Bone marrow (tissue), 2 donors: Measurements from ENCODE around the gene OR4D10.
"Not testable (repeated sequence)": the region's sequence is repeated elsewhere in the genome, so short reads cannot be mapped to it uniquely, and the experiment has no call there.

Experiments
- DNase-seq, 2 donors: peaks; one replicate each; lab custom pipeline; 2025; lab: John Stamatoyannopoulos, UW

OR4D10 gene

DNA sequence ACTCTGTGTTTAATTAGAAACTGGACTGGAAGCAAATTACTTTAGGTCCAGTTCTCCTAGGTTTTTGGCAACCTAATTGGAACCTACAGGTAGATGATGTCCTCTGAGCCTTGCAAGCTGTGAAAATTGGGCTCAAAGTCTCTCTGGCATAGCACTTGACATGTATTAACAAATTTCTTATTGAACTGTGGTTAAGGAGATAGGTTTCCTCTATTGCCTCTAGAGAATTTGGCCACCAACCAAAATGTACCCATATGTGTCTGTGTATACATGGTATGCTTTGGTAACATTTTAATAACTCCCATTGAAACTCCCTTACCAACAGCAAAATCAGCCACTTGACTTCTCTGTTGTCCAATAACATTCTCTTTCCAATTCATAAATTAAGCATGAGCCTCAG is at the start of gene OR4D10:
Gene OR4D10, plus strand, starts transcription at position 301 of the 400 bp plus-strand sequence. CDS start 4,115 bp downstream, outside the sequence.
- DNase-seq, result no peak

DNA sequence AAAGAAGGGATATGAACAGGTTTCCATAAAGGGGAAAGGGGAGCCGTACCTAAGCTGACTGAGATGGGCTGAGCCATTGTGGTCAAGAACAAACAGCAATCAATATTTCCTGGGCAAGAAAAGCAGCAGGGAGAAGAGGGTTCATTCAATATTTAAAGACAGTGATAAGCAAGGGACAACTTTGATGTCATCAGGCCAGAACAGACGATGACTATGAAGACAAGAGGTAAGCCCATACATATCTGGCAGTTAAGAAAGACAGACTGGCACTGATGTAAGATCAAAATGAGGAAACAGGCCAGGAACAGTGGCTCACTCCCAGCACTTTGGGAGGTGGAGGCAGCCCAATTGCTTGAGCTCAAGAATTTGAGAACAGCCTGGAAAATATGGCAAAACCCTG is 49.3 kb upstream of the OR4D10 start:
- DNase-seq, result no peak

DNA sequence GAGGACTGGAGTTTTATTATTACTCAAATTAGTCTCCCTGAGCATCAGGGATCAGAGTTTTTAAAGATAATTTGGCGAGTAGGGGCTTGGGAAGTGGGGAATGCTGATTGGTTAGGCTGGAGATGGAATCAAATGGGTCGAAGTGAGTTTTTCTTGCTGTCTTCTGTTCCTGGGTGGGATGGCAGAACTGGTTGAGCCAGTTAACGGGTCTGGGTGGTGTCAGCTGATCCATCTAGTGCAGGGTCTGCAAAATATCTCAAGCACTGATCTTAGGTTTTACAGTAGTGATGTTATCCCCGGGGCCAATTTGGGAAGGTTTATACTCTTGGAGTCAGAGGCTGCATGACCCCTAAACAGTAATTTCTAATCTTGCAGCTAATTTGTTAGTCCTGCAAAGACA is 48.0 kb upstream of the OR4D10 start:
- DNase-seq, result no peak

DNA sequence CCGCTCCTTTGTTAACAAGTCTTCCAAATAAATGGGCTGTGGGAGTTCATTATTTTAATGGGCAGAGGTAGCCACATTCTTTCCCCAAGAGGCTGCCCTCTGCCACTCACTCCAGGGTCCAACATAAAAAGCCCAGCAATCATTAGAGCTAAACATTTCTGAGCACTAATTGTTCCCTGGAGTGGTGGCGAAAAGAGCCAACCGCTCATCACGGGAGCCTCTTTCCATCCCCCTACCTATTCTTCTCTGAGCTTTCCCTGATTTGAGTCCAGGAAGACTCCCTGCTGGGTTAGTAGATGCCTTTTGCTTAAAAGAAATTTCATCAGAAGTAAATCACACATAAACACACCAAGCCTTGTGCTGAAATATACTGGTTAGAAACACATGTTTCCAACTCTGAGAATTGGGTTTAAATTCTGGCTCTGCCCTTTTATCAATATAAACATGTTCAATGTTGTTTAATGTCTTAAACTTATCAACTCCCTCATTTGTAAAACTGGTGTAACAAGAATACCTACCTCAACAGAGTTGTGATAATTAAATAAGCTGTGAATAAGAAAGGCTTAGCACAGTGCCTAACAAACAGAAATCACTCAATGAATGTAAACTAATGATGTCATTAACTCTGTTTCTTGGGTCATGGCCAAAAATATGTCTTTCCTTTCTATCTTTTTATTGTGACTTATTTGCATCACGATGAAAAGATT is 46.6 kb upstream of the OR4D10 start, which contains the start of gene OR5A2:
Gene OR5A2, minus strand, starts transcription at position 53 of the 707 bp plus-strand sequence. CDS start 3,460 bp downstream, outside the sequence.
- no peak for DNase-seq

DNA sequence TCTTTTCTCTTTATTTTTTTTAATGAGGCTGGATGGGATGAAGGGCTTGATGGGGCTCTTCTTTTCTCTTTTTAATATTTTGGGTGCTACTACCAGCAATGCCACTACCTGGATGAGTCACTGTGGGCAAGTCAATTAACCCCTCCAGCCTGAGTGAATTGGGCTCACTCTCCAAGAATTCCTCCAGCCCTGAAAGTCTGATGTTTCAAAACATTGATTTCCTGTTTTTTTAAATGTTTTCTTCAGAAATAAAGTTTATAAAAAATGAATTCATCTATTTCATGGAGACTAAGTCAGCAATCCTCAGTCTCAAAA is 46.1 kb upstream of the OR4D10 start:
- DNase-seq, result no peak

DNA sequence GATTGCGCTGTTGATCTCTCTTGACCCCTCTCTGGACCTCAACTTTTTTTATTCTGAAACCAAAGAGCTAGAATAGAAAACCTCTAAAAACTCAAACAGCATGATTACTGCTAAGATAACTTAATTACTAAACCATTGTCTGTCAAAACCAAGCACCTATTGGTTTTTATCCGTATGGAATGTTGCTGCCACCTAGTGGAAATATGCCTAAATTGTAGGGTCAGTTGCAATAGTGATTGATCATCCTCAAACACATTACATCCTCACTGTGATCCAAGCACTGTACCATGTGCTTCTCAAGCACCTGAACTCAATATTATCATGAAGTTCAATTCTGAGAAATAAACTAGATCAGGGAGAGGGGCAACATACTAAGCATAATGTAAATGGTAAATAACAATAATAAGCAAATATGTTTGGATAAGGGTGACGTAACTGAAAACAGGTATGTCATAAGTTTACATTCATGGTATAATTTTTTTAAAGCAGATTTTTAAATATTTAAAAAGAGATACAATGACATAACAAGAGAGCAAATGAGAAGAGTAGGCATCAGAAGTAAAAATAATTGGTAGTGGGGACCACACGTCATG is 43.1 kb upstream of the OR4D10 start:
- DNase-seq, result peak in 1 of 2 donors; percentile 43

DNA sequence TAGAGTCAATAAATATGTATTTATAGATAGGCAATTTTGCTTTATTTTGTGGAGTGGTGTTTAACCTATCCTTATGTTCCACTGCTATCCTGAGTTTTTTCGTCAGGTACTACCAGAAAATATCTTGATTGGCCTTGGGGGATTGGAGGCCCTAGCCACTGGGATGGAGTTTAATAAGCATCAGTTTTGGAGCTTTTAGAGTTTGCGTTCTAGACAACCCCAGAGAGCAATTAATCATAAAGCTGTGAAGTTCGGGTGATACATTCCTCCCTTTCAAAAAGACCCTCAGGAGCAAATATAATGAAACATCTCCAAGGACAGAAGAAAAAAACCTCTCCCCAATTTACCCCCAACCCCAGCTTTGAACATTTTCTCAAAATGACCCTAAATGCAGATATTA is 36.9 kb upstream of the OR4D10 start, which contains the start of gene OR5A1:
Gene OR5A1, plus strand, starts transcription at position 301 of the 400 bp plus-strand sequence. CDS start 6,700 bp downstream, outside the sequence.
- DNase-seq, result no peak

DNA sequence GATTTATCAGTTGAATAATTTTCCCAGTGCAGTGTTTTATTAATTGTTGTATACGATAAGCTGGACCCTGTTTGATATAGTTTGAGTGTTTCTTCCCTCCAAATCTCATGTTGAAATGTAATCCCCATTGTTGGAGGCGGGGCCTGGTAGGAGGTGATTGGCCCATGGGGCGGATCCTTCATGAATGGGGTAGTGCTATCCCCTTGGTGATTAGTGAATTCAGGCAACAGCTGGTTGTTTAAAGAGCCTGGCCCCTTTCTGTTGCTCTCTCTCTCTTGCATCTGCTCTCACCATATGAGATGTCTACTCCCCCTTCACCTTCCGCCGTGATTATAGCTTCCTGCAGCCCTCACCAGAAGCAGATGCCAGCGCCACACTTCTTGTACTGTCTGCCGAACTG is 35.3 kb upstream of the OR4D10 start:
- DNase-seq, result no peak

DNA sequence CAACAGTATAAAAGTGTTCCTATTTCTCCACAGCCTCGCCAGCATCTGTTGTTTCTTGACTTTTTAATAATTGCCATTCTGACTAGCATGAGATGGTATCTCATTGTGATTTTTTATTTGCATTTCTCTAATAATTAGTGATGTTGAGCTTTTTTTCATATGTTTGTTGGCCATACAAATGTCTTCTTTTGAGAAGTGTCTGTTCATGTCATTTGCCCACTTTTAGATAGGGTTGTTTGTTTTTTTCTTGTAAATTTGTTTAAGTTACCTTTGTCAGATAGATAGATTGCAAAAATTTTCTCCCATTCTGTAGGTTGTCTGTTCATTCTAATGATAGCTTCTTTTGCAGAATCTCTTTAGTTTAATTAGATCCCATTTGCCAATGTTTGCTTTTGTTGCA is 27.5 kb upstream of the OR4D10 start:
- not testable (repeated sequence) for DNase-seq

DNA sequence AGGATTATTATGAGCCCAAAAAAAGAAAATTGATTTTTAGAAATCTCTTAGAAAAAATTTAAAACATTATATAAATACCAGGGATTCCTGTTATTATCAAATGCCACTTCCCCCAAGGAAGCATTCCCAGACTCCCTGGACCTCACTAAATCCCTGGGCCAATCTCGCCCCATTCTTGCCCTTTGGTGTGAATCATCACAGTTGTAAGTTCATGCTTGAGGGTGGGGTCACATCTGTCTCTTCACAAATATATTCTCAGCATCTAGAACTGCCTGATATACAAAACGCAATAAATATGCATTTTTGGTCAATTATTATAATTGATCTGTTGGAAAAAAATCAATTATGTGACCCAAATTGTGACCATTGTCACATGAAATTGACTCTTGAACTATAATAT is 24.6 kb upstream of the OR4D10 start:
- no peak for DNase-seq

DNA sequence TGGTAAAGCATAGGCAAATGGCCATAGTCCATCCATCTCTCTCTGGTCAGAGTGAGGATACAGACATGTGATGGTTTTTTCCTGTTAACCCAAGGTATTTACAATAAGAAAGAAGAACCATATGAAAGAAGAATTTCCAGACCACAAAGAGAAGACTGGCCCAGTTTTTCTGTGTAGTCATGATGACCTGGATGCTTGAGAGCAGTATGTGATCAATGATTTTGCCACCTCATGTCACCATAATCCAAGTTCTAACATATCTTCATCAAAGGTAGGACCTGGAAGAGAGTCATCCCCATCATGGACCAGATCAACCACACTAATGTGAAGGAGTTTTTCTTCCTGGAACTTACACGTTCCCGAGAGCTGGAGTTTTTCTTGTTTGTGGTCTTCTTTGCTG is 16.5 kb upstream of the OR4D10 start, which contains the start of gene OR4D6:
Gene OR4D6, plus strand, starts transcription at position 301 of the 400 bp plus-strand sequence. Its CDS starts 0 bp downstream, at position 301.
- no peak for DNase-seq

DNA sequence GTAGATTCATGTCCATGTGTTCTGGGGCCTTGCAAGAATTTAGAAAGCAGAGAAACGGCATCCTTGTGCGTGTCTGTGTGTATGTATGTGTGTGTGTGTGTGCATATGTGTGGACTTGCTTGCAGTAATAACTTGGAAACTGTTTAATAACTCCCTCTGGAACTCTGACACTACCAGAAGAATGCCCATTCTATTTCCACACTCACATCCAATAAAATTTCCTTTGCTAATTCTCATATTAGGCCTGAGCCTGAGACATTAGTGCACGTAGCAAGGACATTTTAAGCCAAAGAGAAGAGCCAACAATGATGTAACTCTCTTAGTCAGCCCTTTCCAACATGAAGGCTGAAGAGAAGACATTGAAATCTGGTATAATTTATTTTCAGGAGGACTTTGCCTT is 13.2 kb upstream of the OR4D10 start:
- no peak for DNase-seq

DNA sequence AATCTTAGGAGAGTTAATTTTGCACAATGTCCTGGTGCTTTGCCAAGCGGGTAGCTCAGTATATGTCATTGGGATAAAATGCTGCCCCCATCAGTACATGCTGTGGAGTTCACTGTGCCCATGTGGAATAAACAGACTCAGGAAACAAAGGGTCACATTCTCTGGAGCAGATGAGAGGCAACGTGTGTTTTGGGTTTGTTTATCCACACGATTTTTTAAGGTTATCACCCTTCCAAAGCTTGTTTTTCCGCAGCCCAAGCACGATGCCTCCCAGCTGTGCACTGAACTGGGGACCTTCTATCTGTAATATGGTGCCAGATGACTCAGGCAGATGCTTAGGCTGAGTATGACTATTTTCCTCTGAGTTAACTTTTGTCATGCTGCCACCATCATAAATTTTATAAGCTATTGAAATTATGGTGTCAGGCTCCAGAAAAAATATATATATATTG is 9.9 kb upstream of the OR4D10 start:
- no peak for DNase-seq

DNA sequence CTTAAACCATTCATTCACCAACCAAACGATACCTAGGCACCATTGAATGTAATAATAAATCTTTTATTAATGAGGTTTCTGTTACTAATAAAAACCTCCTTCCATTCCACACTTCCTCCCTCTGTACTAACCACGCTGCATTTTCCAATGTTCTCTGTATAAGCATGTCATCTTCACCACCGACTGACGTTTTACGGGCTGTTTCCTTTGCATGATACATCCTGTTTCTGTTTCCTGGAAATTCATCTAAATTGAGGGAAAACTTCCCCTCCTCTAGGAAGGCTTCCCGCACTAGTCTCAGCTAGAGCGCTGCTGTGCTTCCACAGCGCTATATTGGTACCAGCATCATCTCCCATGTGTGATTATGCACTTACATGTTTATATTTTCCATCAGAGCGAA is 2.1 kb downstream of the OR4D10 start:
- DNase-seq, result no peak

DNA sequence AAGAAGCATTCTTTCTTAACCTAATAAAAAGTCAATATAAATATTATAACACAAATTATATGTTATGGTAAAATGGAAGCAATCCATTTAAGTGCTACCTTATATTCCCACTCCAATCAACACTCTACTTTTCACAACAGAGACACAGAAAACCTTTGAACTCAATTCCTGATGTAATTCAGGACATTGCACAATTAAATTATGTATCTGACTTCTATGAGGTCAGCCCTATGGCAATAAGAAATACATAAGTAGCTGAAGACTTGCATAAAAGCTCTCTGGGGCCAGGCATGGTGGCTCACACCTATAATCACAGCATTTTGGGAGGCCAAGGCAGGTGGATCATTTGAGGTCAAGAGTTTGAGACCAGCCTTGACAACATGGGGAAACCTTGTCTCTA is 6.8 kb downstream of the OR4D10 start:
- DNase-seq, result no peak

DNA sequence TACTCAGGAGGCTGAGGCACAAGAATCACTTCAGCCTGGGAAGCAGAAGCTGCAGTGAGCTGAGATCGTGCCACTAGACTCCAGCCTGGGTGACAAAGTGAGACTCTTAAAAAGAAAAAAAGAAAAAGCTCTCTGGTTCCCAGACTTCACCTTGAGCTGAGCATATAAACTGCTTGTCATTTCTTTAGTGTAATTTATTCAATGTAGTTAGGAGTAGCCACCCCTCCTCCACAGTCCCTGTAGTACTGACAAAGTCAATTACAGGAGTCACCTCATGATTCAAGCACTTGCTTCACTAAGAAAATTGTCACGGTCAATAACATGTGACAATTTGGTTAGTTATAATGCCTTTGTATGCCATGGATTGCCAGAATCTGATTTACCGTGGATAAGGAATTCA is 7.2 kb downstream of the OR4D10 start:
- DNase-seq, result no peak

DNA sequence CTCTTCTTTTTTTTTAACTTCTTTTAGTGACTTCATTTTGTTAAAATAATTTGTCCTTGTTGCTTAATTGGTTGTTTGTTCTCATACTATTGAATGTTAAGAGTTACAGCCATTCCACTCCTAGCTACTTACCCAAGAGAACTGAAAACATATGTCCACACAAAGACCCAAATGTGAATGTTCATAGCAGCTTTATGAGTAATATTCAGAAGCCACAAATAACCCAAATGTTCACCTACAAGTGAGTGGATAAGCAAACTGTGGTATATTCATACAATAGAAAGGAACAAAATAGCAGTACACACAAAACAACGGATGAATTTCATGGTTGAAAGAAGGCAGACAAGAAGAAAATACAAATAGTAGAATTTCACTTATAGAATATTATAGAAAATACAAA is 28.8 kb downstream of the OR4D10 start:
- no peak for DNase-seq

DNA sequence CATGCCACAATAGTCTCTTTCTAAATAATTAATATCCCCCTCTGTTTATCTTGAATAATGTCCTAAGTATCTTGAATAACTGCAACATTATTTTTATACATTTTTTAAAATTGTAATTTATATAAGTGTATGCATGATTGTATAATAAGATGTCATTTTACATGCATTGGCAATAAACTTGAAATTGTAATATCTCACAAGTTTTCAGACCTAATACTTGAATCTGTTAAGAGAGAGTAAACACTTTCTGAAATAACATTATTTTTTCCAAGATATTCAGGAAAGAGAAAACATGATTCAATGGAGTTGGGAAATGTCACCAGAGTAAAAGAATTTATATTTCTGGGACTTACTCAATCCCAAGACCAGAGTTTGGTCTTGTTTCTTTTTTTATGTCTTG is 30.2 kb downstream of the OR4D10 start, which contains the start of gene OR4D11:
Gene OR4D11, plus strand, starts transcription at position 301 of the 400 bp plus-strand sequence. Its CDS starts 0 bp downstream, at position 301.
- no peak for DNase-seq

DNA sequence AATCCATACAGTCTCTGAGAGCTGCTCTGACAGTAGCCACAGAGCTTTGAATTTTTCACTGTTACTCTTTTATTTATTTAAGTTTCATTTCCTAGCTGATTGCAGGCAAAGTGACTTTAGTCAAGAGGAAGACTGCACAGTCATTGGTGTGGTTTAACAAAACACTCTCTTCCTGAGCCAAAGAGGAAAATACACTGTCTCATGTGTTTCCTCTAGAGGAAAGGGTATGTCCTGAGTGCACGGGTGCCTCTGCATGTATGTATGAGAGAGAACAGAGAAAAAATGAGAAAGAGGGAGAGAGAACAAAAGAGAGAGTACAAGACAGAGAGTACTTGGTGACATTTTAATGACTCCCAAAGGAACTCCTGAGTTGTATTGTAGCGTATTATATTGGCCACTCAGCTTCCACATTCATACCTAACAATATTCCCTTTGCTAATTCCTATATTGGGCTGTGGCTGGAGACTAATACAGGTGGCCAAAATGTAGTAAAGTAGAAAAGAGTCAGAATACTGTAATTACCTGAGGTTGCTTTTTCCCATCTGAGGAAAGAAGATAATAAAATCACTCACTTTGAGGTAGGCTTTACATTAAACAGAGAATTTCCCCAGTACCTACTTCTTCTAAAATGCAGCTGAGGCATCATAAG is 38.0 kb downstream of the OR4D10 start, which contains the start of gene OR4D9:
Gene OR4D9, plus strand, starts transcription at position 599 of the 649 bp plus-strand sequence. CDS start 3,374 bp downstream, outside the sequence.
- peak in 1 of 2 donors; percentile 91 for DNase-seq

DNA sequence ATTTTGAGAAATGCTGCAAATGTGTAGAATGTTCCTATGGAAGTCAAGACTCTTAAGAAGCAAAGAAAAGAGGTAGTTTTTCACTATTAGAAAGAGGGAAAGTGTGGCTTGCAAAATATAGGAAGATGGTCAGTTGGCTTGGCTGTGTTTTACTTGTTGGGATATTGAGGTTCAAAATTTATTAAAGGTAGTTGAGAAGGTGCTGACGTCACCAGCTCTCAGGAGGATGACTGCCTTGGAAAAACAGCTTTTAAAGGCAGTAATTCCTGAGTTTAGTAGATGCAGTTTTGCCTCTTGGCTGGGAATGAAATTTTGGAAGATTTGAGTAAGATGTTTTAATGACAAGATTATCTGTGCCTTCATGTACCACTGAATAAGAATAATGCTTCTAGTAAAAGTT is 38.6 kb downstream of the OR4D10 start:
- DNase-seq, result no peak

DNA sequence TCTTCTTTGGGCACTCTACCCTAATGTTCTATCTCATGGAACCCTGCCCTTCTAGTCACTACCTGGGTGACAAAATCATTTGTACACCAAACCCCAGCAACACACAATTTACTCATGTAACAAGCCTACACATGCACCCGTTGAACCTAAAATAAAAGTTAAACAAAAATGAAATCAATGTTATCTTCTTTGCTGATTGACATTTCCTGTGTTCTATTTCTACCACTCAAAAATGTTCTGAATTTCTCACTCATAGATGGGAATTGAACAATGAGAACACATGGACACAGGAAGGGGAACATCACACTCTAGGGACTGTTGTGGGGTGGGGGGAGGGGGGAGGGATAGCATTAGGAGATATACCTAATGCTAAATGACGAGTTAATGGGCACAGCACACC is 47.0 kb downstream of the OR4D10 start:
- not testable (repeated sequence) for DNase-seq

DNA sequence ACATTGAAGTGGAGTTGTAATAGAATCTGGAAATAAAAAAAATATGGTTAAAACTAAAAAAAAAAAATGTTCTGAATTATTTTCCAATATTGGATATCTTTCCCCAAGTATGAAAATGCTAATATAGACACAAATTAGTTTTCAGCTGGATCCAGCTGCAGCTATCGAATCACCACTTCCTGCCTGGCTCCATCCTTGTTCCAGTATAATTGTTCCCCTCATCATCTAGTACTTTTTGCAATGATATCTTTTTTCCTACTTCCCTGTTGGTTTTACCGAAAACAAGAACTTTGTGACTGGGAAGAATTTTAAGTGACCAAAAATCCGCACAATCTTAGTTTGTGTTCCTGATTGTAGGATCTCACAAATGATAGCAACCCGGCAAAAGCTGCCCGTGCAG is 47.6 kb downstream of the OR4D10 start:
- DNase-seq, result no peak

DNA sequence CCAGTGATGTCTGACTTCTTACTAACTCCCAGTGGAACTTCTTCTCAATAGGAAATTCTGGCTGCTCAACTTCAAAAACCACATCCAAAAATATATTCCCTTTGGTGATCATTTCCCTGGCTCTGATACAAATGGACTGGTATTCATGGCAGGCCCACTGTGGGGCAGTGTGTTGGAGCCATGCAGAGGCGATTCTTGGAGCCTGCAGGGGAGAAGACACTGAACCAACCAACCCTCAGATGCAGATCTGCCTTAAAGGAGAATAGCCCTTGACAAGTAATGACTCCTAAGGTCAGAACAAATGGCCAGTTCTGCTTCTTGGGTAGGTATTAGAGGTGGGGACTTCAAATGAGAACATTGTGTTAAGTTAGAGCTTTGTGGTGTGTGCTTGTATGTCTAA is 50.4 kb downstream of the OR4D10 start:
- DNase-seq, result no peak
